ENCODE results near the gene BMPER.

DNA sequence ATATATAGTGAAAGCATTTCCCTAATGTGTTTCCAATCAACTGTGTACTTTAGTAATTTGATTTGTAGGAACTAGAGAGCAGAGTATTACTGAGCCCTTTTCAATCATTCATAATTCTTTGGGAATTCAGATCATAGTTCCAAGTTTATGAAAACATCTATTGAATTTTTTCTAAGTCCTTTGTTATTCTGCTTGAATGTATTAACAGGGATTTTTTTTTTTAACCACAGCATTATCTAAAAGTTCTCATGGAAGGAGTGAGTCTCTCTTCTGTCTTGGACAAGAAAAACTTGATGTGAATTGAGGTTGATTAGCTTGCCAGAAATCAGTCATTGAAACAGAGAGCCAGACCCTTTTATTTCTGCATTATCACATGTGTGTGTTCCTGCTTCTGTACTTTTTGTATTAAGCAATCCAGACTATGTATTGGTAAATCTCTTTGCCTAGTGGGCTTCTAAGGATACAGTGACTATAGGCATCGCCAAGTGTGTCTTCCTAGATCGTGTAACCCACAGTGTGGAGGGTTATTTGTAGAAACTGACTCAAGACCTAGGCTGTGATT is 59.9 kb downstream of the BMPER start:
- TF ChIP-seq OSR1 (CRISPR knock-in tag; IDR thresholded peaks at IDR 0.05) (no peak), TOX (CRISPR knock-in tag; IDR thresholded peaks at IDR 0.05; ENCODE audit: borderline replicate concordance) (no peak), ARNTL (CRISPR knock-in tag; IDR thresholded peaks at IDR 0.05; ENCODE audit: borderline replicate concordance, low read depth) (no peak), ISL1 (CRISPR knock-in tag; IDR thresholded peaks at IDR 0.05) (peak; percentile 58; the same call in 1 of the 2 replicates), ZFP30 (CRISPR knock-in tag; IDR thresholded peaks at IDR 0.05) (no peak), ESRRG (CRISPR knock-in tag; IDR thresholded peaks at IDR 0.05) (no peak), CSDC2 (CRISPR knock-in tag; IDR thresholded peaks at IDR 0.05) (no peak)
- TF ChIP-seq, protein P1, sequence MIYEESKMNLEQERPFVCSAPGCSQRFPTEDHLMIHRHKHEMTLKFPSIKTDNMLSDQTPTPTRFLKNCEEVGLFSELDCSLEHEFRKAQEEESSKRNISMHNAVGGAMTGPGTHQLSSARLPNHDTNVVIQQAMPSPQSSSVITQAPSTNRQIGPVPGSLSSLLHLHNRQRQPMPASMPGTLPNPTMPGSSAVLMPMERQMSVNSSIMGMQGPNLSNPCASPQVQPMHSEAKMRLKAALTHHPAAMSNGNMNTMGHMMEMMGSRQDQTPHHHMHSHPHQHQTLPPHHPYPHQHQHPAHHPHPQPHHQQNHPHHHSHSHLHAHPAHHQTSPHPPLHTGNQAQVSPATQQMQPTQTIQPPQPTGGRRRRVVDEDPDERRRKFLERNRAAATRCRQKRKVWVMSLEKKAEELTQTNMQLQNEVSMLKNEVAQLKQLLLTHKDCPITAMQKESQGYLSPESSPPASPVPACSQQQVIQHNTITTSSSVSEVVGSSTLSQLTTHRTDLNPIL (CRISPR knock-in tag; IDR thresholded peaks at IDR 0.05; ENCODE audit: low read depth), result no peak
- TF ChIP-seq, protein P2, sequence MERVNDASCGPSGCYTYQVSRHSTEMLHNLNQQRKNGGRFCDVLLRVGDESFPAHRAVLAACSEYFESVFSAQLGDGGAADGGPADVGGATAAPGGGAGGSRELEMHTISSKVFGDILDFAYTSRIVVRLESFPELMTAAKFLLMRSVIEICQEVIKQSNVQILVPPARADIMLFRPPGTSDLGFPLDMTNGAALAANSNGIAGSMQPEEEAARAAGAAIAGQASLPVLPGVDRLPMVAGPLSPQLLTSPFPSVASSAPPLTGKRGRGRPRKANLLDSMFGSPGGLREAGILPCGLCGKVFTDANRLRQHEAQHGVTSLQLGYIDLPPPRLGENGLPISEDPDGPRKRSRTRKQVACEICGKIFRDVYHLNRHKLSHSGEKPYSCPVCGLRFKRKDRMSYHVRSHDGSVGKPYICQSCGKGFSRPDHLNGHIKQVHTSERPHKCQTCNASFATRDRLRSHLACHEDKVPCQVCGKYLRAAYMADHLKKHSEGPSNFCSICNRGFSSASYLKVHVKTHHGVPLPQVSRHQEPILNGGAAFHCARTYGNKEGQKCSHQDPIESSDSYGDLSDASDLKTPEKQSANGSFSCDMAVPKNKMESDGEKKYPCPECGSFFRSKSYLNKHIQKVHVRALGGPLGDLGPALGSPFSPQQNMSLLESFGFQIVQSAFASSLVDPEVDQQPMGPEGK (CRISPR knock-in tag; IDR thresholded peaks at IDR 0.05; ENCODE audit: borderline replicate concordance), result no peak

All from SK-N-SH treated with all-trans-retinoic acid at 6 μM for 48 hours (cell line).